Nephron (organoid): ENCODE measurements around the gene CERS3.

Source experiments
- H3K27ac Mint-ChIP-seq, 3 experiments: 2 replicates each; pipeline ENCODE4 v1.8.0; 2020; ENCODE audit warnings: mixed read lengths in 3 of 3, mild to moderate bottlenecking in 2 of 3, moderate library complexity in 1 of 3
- H3K27me3 Mint-ChIP-seq: 2 replicates; pipeline ENCODE4 v1.8.0; 2021; ENCODE audit warnings: low read depth, mild to moderate bottlenecking, moderate library complexity, mixed read lengths
- H3K36me3 Mint-ChIP-seq: 2 replicates; pipeline ENCODE4 v1.8.0; 2020; ENCODE audit warnings: low read depth, mixed read lengths
- H3K4me1 Mint-ChIP-seq: 2 replicates; pipeline ENCODE4 v1.8.0; 2020; ENCODE audit warnings: mixed read lengths
- H3K4me3 Mint-ChIP-seq, 3 experiments: 2 replicates each; pipeline ENCODE4 v1.8.0; 2020; ENCODE audit warnings: mild to moderate bottlenecking in 3 of 3, mixed read lengths in 3 of 3, moderate library complexity in 2 of 3
- H3K9me3 Mint-ChIP-seq: 2 replicates; pipeline ENCODE4 v1.8.0; 2020; ENCODE audit warnings: mixed read lengths
- TF ChIP-seq, protein P1 (sequence below), 3 experiments: fragments of 200-600 bp; sonication (generic); IDR thresholded peaks; one replicate each; pipeline ENCODE4 v1.5.0; 2021; ENCODE audit warnings: antibody characterized with exemption in 3 of 3; ENCODE audit not compliant: unreplicated experiment in 3 of 3

Gene CERS3

DNA sequence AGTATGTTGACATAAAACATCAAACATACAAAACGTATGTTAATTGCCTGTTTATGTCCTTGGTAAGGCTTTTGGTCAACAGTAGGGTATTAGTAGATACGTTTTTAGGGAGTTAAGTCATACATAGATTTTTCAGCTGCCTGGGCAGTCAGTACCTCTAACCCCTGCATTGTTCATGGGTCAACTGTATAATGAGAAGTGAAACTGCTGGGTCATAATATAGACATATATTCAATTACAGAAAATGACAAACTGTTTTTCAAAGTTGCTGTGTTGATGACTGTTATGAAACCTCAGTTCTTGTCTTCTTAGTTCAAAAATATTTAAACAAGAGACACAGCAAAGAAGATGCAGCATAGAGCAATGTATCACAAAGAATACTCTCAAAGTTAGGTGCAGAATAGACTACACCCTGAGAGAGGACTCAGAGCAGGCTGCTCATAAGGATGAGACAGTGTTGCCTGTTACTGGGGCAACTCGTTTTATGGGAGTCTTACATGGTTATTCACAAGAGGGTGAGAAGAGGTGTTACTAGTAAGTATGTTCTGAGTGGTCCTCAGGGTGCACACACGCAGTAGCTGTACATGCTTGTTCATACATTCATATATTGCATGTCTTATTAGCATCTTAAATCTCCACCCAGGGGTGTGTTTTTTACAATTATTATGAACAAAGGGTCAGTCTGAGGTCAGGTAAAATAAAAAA is 133.9 kb downstream of the CERS3 start:
- Mint-ChIP-seq H3K27me3 (peaks cover 3% of the 10 kb centered on the region), H3K4me3 (no peak overlapping the region), H3K36me3 (no peaks in the 10 kb centered on the region), H3K27ac (no peak overlapping the region), H3K9me3 (peaks cover 10% of the 10 kb centered on the region), H3K4me1 (no peaks in the 10 kb centered on the region)
- TF ChIP-seq, protein P1, sequence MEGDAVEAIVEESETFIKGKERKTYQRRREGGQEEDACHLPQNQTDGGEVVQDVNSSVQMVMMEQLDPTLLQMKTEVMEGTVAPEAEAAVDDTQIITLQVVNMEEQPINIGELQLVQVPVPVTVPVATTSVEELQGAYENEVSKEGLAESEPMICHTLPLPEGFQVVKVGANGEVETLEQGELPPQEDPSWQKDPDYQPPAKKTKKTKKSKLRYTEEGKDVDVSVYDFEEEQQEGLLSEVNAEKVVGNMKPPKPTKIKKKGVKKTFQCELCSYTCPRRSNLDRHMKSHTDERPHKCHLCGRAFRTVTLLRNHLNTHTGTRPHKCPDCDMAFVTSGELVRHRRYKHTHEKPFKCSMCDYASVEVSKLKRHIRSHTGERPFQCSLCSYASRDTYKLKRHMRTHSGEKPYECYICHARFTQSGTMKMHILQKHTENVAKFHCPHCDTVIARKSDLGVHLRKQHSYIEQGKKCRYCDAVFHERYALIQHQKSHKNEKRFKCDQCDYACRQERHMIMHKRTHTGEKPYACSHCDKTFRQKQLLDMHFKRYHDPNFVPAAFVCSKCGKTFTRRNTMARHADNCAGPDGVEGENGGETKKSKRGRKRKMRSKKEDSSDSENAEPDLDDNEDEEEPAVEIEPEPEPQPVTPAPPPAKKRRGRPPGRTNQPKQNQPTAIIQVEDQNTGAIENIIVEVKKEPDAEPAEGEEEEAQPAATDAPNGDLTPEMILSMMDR (IDR thresholded peaks at IDR 0.05; ENCODE audit: unreplicated experiment in 3 of 3): no peak

DNA sequence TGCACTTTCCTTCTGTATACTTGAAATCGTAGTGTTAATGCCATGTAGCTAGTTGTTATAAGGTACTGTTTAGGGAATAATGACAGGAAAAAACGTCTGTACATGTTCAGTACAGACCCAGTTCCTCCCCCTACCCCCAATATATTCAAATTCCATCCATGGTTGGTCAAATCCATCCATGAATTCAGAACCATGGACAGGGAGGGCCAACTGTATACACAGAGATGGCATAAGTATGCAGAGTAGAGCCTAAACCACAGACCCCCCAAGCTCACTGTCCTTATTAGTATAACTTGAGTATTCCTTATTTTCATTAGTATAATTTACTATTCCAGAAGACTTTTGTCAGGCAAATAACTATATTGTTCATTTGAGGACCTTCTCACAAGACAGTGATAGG is 135.7 kb downstream of the CERS3 start:
- H3K27me3 Mint-ChIP-seq: no peaks in the 10 kb centered on the region
- peaks cover 23% of the 10 kb centered on the region for H3K9me3 Mint-ChIP-seq
- no peak overlapping the region for H3K4me3 Mint-ChIP-seq
- no peaks in the 10 kb centered on the region for H3K36me3 Mint-ChIP-seq
- TF ChIP-seq, protein P1 (IDR thresholded peaks at IDR 0.05; ENCODE audit: unreplicated experiment in 3 of 3): no peak
- H3K27ac Mint-ChIP-seq: no peak overlapping the region
- no peaks in the 10 kb centered on the region for H3K4me1 Mint-ChIP-seq

DNA sequence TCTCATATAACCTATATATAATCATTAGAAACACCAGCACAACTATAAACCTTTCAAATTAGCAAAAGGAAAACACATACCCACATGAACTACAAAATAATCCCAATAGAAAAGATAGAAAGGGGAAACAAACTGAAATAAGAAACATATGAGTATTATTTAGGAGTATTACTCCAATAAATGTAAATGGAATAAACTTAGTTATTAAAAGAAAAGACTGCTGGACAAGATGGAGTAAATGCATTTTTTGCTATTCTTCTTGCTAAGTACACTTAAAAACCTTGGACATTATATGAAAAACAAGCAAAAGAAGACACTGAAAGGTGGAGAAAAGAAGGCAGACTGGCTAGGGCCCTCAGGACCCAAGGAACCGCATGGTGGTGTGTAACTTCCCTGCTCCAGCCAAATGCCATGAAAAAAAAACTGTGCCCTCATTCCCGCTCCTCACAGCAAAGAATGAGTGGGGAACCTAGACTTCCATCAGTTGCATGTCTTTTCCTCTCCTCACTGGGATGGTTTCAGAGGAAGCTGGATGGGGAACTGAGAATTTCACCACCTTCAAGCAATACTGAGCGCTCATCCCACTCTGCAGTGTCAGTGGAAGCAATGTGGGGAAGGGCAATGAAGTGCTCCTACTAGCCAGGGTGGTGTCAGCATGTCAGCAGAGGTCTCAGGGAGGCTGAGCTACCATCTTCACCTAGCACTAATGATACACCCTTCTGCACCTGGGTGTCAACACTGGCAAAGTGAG is 143.3 kb downstream of the CERS3 start:
- peaks cover 61% of the 10 kb centered on the region for H3K9me3 Mint-ChIP-seq
- H3K36me3 Mint-ChIP-seq: peaks cover 4% of the 10 kb centered on the region
- no peak overlapping the region for H3K4me3 Mint-ChIP-seq
- no peaks in the 10 kb centered on the region for H3K27me3 Mint-ChIP-seq
- no peak overlapping the region for H3K27ac Mint-ChIP-seq
- TF ChIP-seq, protein P1 (IDR thresholded peaks at IDR 0.05; ENCODE audit: unreplicated experiment in 3 of 3): no peak
- H3K4me1 Mint-ChIP-seq: no peaks in the 10 kb centered on the region

DNA sequence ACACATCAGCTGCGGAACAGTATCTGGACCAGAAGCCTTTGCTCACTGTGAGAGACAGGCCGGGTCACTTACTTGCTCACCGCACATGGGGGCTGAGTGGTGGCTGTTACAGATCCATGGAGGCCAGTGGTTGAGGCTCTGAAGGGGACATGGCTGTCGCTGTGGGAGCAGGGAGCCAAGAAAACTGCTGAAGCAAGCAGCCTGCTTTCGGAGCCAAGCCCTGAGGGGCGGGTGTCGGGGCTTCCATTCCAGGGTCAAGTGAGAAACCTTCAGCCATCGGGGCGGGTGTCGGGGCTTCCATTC is 144.7 kb downstream of the CERS3 start:
- TF ChIP-seq, protein P1 (IDR thresholded peaks at IDR 0.05; ENCODE audit: unreplicated experiment in 3 of 3): no peak
- peaks cover 59% of the 10 kb centered on the region for H3K9me3 Mint-ChIP-seq
- H3K27ac Mint-ChIP-seq: no peak overlapping the region
- H3K4me3 Mint-ChIP-seq: no peak overlapping the region
- peaks cover 4% of the 10 kb centered on the region for H3K36me3 Mint-ChIP-seq
- no peaks in the 10 kb centered on the region for H3K4me1 Mint-ChIP-seq
- peaks cover 4% of the 10 kb centered on the region for H3K27me3 Mint-ChIP-seq

DNA sequence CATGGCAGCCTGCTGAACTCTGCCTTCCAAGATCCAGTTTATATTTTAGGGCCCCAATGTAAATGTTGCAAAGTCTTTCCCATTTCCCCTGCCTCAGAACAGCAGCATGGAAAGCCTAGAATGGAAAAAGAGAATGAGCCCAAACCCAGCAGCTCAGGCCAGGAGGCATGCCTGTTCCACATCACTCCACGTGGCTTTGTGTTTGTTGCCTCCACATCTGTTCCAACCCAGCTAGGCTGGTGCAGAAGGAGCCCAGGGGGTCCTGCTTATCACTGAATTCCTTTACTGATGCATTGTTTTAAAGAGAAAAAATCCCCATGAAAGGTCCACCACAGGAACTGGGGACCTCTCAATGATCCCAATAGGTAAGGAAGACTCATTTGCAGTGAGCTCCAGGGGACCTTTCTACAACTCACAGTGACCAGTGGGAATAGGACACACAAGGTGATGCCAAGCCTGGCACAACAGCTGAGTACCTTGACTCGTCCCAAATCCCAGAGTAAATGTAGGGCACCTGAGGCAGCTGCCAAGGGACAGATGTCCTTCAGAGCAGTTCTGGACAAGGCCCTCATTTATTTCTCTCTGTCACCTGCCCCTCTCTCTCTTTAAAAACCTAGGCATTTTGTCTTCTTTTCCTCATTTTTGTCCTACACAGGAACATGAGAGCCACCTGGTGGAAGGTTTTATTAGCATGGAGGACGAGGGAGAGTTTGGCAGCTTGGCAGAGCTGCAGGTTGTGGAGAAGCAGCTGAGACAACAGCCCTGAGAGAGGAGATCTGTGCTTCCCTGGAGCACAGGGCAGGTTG is 145.2 kb downstream of the CERS3 start:
- H3K27ac Mint-ChIP-seq: no peak overlapping the region
- H3K4me1 Mint-ChIP-seq: no peaks in the 10 kb centered on the region
- TF ChIP-seq, protein P1 (IDR thresholded peaks at IDR 0.05; ENCODE audit: unreplicated experiment in 3 of 3): peak in 2 of 3 experiments; percentile 21 to 40
- H3K9me3 Mint-ChIP-seq: peaks cover 57% of the 10 kb centered on the region
- H3K4me3 Mint-ChIP-seq: no peak overlapping the region
- H3K36me3 Mint-ChIP-seq: peaks cover 4% of the 10 kb centered on the region
- peaks cover 4% of the 10 kb centered on the region for H3K27me3 Mint-ChIP-seq
